ENCODE data around the gene SLC39A6.

GRCh38 chr18:36066001-36066400 lies 63.1 kb downstream of the SLC39A6 start:
- TF ChIP-seq CTCF (IDR thresholded peaks at IDR 0.05) (no peak), POLR2A (IDR thresholded peaks at IDR 0.05) (no peak)
